Suppressor macrophage treated with lipopolysaccharide for 1 hour (primary cell): ENCODE data around the gene SPATS2.
"Not testable (repeated sequence)": the region's sequence is repeated elsewhere in the genome, so short reads cannot be mapped to it uniquely, and the experiment has no call there.

Experiments used
- DNase-seq, 3 donors: peaks; one replicate each; pipeline ENCODE4 v3.0.0-alpha.2; 2020 to 2022

The SPATS2 gene

DNA sequence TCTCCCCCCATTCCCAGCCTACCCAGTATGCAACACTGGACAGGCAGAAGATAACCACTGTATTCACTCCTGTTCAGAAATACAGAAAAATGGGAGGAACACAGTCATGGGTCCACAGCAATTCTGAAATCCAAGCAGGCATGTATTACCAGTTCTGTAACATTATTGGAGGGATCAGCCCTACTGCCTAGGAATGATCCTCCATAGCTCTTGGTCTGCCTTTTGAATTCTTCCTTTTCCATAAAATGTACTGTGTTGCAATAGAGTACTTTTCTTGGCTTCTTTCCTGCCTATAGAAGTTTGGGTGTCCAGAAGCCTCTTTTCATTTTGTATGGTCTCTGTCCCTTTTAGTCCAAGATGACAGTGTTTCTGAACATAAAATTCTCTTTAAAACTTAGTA, 46.5 kb downstream of the SPATS2 start:
- no peak for DNase-seq

DNA sequence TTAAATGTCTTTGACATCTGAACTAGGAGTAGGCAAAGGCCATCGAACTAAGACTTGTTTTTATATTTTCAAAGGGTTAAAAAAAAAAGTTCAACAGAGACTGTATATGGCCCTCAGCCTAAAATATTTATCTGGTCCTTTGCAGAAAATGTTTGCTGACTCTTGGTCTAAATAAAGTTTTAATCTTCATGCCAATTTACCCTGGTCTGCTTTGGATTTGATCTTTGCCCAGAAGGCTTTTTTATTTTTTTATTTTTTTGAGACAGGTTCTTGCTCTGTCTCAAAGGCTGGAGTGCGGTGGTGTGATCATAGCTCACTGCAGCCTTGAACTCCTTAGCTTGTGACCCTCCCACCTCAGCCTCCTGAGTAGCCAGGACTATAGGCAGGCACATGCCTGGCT, 47.1 kb downstream of the SPATS2 start:
- no peak for DNase-seq

DNA sequence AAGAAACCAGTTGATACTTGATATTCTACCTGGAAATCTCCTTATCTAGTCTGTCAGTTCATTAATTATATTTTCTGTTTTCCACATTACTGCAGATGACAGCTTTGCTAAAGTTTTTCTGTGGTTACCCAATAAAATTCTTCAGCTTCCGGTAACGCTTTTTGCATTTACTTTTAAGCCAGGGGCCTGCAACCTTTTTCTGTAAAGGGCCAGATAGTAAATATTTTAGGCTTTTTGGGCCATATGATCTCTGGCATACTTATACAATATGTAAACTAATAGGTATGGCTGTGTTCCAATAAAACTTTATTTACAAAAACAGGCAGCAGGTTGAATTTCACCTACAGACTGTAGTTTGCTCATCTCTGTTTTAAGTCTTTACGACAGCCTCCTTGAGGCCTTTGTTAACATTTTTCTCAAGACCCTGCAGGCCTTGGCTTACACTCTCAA, 48.3 kb downstream of the SPATS2 start:
- DNase-seq: no peak

- DNase-seq: no peak
These were observed 49.6 kb downstream of the SPATS2 start for GRCh38 chr12:49416892-49417291.

- no peak for DNase-seq
These were observed 50.3 kb downstream of the SPATS2 start for GRCh38 chr12:49417558-49417957.

GRCh38 chr12:49420556-49420955, 53.3 kb downstream of the SPATS2 start:
- DNase-seq: no peak

GRCh38 chr12:49422114-49422513, 54.9 kb downstream of the SPATS2 start:
- DNase-seq: no peak

GRCh38 chr12:49428793-49429192, 61.5 kb downstream of the SPATS2 start:
- peak; percentile 66 to 84 (median 81) for DNase-seq

GRCh38 chr12:49432616-49433015, 65.4 kb downstream of the SPATS2 start:
- DNase-seq: peak; percentile 11 to 20 (median 15)

- DNase-seq: not testable (repeated sequence)
These were observed 69.5 kb downstream of the SPATS2 start for GRCh38 chr12:49436799-49437198.

DNA sequence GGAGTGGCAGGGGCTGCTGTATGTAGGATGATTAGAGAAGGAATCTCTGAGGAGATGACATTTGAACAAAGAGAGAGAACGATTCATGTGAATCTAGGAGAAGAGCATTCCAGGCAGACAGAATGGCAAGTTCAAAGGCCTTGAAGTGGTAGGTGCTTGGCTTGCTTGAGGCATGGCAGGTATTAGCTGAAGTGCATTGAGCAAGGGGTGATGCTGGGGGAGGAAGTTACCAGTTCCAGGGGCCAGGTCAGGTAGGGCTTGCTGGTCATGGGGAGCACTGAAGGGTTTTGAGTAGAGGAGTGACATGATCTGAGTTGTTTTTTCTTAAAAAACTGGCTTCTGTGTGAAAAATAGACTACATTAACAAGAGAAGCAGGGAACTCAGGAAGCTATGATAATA, 71.8 kb downstream of the SPATS2 start:
- DNase-seq: no peak

DNA sequence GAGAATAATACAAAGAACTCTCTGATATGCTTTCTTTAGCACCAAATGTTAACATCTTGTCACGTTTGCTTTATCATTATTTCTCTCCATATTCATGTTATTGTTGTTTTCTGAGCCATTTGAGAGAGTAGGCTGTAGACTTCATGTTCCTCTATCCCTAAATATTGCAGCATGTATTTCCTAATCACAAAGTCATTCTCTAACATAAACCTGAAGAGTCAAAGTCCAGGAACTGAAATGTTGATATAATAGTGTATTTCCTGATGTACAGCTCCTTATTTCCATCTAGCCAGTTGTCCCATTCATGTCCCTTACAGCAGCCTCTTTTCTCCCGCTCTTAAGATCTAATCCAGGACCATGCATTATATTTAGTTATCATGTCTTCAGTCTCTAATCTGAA, 72.8 kb downstream of the SPATS2 start:
- DNase-seq: peak; percentile 17 to 61 (median 34)

DNA sequence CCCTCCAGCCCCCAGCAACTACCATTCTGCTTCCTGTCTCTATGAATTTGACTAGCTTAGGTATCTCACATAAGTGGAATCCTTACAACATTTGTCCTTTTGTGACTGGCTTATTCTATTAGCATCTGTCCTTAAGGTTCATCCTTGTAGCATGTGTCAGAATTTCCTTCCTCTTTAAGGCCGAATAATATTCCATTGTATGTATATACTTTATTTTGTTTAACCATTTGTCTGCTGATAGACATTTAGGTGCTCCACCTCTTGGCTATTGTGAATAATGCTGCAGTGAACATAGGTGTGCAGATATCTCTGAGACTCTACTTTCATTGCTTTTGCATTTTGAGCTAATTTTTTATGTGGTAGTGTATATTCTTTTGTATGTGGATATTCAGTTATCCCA, 75.7 kb downstream of the SPATS2 start:
- no peak for DNase-seq

GRCh38 chr12:49446571-49446970, 79.3 kb downstream of the SPATS2 start:
- no peak for DNase-seq

GRCh38 chr12:49448858-49449257, 81.6 kb downstream of the SPATS2 start:
- DNase-seq: no peak

DNA sequence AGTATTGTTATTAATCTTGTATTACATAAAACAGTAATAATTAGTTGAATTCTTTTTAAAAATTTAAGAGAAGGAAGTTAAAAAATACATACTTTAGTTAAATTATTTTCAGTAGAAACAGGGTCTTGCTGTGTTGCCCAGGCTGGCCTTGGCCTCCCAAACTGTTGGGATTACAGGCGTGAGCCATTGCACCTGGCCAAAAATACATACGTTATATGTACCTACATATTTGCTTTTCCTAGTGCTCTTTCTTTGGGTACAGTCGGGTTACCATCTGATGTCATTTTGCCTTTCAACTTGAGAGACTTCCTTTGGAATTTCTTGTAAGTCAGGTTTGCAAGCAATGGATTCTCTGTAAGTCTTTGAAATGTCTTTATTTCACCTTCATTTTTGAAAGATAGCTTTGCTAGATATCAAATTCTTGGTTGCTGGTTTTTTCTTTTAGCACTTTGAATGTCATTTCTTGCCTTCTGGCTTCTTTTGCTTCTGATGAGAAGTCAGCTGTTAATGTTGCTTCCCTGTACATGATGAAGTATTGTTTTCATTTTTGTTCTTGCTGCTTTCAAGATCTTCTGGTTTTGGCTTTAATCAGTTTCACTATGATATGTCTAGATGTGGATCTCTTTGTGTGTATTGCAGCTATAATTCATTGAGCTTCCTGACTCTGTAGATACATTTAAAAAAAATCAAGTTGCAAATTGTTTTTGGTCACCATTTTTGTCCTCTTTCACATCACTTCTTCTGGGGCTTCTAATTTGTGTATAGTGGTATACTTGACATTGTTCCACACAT, 84.4 kb downstream of the SPATS2 start:
- no peak for DNase-seq

- no peak for DNase-seq
These were observed 88.2 kb downstream of the SPATS2 start for GRCh38 chr12:49455501-49455900.

- DNase-seq: no peak
These were observed 88.9 kb downstream of the SPATS2 start for GRCh38 chr12:49456131-49456679.

GRCh38 chr12:49458816-49459215, 91.6 kb downstream of the SPATS2 start:
- no peak for DNase-seq

GRCh38 chr12:49461221-49461620, 94.0 kb downstream of the SPATS2 start:
- no peak for DNase-seq

- DNase-seq: no peak
These were observed 95.0 kb downstream of the SPATS2 start for GRCh38 chr12:49462083-49462744.

DNA sequence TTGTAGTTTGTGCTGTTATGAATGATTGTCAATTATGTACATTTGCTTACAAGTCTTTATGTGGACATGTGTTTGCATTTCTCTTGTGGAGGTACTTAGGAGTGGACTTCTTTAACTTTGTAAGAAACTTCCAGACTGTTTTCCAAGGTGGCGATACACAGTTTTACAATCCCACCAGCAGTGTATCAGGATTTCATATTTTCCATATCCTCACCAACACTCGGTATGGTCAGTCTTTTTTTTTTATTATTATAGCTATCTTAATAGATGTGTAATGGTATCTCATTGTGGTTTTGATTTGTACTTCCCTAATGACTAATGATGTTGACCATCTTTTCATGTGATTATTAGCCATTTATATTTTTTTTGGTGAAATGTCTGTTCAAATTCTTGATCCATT, 97.9 kb downstream of the SPATS2 start:
- DNase-seq: peak in 2 of 3 donors; percentile 32 to 43

DNA sequence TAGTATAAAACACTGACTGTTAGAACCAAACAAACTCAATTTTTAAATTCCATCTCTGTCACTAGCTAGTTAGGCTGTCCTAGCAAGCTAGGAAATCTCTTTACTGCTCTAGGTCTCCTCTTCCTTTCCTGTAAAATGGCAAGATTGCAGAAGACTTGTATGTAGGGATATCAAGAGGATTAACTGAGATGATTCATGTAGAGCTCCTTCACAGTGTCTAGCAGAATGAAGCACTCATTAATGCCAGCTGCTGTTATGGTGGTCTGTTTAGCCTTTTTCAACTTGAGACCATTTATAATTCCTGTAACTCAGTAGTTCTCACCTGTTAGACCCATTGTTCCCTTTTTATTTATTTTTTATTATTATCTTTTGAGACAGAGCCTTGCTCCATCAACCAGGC, 103.7 kb downstream of the SPATS2 start:
- no peak for DNase-seq

- DNase-seq: no peak
These were observed 104.3 kb downstream of the SPATS2 start for GRCh38 chr12:49471557-49471956.
